Dendritic cell treated with granulocyte-macrophage colony-stimulating factor and Interleukin-4, amounts not matched to agents 40 ng/mL and 50 ng/mL, for 4 days (primary cell): ENCODE measurements around the gene STARD9.

ENCODE experiments used
- H3K27ac Mint-ChIP-seq: one replicate; pipeline ENCODE4 v1.8.0; 2022; ENCODE audit warnings: mild to moderate bottlenecking, mixed read lengths
- H3K27me3 Mint-ChIP-seq: one replicate; pipeline ENCODE4 v1.8.0; 2022; ENCODE audit warnings: mild to moderate bottlenecking, mixed read lengths
- H3K36me3 Mint-ChIP-seq: one replicate; pipeline ENCODE4 v1.8.0; 2022; ENCODE audit warnings: low read depth, mixed read lengths
- H3K4me1 Mint-ChIP-seq: one replicate; pipeline ENCODE4 v1.8.0; 2022; ENCODE audit warnings: low read depth, mixed read lengths
- H3K4me3 Mint-ChIP-seq: one replicate; pipeline ENCODE4 v1.8.0; 2022; ENCODE audit warnings: mild to moderate bottlenecking, moderate library complexity, mixed read lengths
- H3K9me3 Mint-ChIP-seq: one replicate; pipeline ENCODE4 v1.8.0; 2022; ENCODE audit warnings: mixed read lengths
- intact Hi-C: fragments of 100-400 bp; cut with micrococcal nuclease; formaldehyde crosslinking; loops from one replicate; pipeline ENCODE4 v1.15.0; 2022

Gene STARD9

DNA sequence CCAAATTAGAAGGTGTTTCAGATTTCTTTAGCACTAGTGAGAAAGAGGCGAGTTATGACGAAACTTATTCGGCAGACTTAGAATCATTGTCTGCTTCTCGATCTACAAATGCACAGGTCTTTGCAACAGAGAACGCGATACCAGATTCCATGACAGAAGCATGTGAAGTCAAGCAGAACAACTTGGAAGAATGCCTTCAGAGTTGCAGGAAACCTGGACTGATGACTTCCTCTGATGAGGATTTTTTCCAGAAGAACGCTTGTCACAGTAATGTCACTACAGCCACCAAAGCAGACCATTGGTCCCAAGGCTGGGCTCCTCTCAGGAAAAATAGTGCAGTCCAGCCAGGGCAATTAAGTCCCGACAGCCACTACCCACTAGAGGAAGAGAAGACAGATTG is 110.9 kb downstream of the STARD9 start:
- no peaks in the 10 kb centered on the region for H3K4me1 Mint-ChIP-seq
- intact Hi-C loops: no loop called here
- no peak overlapping the region for H3K4me3 Mint-ChIP-seq
- no peaks in the 10 kb centered on the region for H3K9me3 Mint-ChIP-seq
- peaks cover 15% of the 10 kb centered on the region for H3K36me3 Mint-ChIP-seq
- H3K27me3 Mint-ChIP-seq: no peaks in the 10 kb centered on the region
- H3K27ac Mint-ChIP-seq: no peak overlapping the region

DNA sequence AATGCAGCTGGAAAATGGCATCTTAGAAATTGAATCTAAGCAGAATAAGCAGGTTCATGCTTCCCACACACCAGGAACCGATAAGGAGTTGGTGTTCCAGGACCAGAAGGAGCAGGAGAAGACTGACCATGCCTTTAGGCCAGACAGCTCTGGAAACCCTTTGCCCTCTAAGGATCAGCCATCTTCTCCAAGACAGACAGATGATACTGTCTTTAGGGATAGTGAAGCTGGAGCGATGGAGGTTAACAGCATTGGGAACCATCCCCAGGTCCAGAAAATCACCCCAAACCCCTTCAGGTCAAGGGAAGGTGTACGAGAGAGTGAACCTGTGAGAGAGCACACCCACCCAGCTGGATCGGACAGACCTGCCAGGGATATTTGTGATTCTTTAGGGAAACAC is 112.3 kb downstream of the STARD9 start:
- H3K4me1 Mint-ChIP-seq: no peaks in the 10 kb centered on the region
- no peaks in the 10 kb centered on the region for H3K27me3 Mint-ChIP-seq
- intact Hi-C loops: no loop called here
- H3K4me3 Mint-ChIP-seq: no peak overlapping the region
- no peak overlapping the region for H3K27ac Mint-ChIP-seq
- no peaks in the 10 kb centered on the region for H3K9me3 Mint-ChIP-seq
- peaks cover 5% of the 10 kb centered on the region for H3K36me3 Mint-ChIP-seq

DNA sequence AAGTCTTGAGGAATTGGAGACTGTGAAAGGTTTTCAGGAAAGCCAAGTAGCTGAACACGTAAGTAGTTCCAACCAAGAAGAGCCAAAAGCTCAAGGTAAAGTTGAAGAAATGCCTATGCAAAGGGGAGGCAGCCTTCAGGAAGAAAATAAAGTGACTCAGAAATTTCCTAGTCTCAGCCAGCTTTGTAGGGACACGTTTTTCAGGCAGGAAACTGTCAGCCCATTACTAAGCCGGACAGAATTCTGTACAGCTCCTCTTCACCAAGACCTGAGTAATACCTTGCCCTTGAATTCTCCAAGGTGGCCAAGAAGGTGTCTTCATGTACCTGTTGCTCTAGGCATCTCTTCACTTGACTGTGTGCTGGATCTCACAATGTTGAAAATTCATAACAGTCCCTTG is 112.9 kb downstream of the STARD9 start:
- H3K4me3 Mint-ChIP-seq: no peak overlapping the region

DNA sequence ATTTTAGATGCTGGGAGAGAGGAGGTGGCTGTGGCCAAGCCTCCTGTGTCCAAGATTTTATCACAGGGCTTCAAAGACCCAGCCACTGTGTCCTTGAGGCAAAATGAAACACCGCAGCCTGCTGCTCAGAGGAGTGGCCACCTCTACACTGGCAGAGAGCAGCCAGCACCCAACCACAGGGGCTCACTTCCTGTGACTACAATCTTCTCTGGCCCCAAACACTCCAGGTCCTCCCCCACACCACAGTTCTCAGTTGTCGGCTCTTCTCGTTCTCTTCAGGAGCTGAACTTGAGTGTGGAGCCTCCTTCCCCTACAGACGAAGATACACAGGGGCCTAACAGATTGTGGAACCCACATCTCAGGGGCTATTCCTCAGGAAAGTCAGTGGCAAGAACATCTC is 115.9 kb downstream of the STARD9 start:
- intact Hi-C loops: no loop called here
- H3K27ac Mint-ChIP-seq: no peak overlapping the region
- peaks cover under 1% of the 10 kb centered on the region for H3K4me1 Mint-ChIP-seq
- no peaks in the 10 kb centered on the region for H3K9me3 Mint-ChIP-seq
- H3K27me3 Mint-ChIP-seq: no peaks in the 10 kb centered on the region
- peaks cover 6% of the 10 kb centered on the region for H3K36me3 Mint-ChIP-seq
- no peak overlapping the region for H3K4me3 Mint-ChIP-seq

More for the DNA sequence above, 112.9 kb downstream of the STARD9 start:
- no peaks in the 10 kb centered on the region for H3K27me3 Mint-ChIP-seq
- no peaks in the 10 kb centered on the region for H3K36me3 Mint-ChIP-seq
- H3K9me3 Mint-ChIP-seq: no peaks in the 10 kb centered on the region
- intact Hi-C loops: no loop called here
- no peaks in the 10 kb centered on the region for H3K4me1 Mint-ChIP-seq
- H3K27ac Mint-ChIP-seq: no peak overlapping the region

- Mint-ChIP-seq H3K4me1 (peaks cover 5% of the 10 kb centered on the region), H3K36me3 (peaks cover 6% of the 10 kb centered on the region), H3K9me3 (no peaks in the 10 kb centered on the region), H3K4me3 (no peak overlapping the region), H3K27ac (no peak overlapping the region), H3K27me3 (no peaks in the 10 kb centered on the region)
- intact Hi-C loops: no loop called here
Observed at GRCh38 chr15:42691770-42692169, 116.4 kb downstream of the STARD9 start.

DNA sequence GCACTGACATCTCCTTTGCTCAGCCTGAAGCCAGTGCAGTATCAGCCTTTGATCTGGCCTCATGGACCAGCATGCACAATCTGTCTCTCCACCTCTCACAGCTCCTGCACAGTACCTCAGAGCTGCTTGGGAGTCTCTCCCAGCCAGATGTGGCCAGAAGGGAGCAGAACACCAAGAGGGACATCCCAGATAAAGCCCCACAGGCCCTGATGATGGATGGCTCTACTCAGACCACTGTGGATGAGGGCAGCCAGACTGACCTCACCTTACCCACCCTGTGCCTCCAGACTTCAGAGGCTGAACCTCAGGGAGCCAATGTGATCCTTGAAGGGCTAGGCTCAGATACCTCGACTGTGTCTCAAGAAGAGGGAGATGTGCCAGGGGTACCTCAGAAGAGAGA is 117.1 kb downstream of the STARD9 start:
- Mint-ChIP-seq H3K27me3 (no peaks in the 10 kb centered on the region), H3K36me3 (peaks cover 6% of the 10 kb centered on the region), H3K4me3 (no peak overlapping the region), H3K27ac (no peak overlapping the region), H3K9me3 (no peaks in the 10 kb centered on the region), H3K4me1 (peaks cover 5% of the 10 kb centered on the region)
- intact Hi-C loops: no loop called here

DNA sequence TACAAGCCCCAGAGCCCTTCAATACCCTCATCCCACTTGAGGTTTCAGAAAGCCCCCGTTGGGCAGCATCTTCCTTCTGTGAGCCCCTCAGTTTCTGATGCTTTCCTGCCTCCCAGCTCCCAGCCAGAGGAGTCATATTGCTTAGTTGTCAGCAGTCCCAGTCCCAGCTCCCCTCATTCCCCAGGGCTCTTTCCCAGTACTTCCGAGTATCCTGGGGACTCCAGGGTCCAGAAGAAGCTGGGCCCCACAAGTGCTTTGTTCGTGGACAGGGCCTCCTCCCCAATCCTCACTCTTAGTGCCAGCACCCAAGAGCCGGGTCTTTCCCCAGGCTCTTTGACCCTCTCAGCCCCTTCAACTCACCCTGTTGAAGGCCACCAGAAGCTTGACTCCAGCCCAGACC is 117.6 kb downstream of the STARD9 start:
- Mint-ChIP-seq H3K9me3 (no peaks in the 10 kb centered on the region), H3K27ac (no peak overlapping the region), H3K4me1 (peaks cover 5% of the 10 kb centered on the region), H3K4me3 (no peak overlapping the region), H3K36me3 (peaks cover 6% of the 10 kb centered on the region), H3K27me3 (no peaks in the 10 kb centered on the region)
- intact Hi-C loops: no loop called here

DNA sequence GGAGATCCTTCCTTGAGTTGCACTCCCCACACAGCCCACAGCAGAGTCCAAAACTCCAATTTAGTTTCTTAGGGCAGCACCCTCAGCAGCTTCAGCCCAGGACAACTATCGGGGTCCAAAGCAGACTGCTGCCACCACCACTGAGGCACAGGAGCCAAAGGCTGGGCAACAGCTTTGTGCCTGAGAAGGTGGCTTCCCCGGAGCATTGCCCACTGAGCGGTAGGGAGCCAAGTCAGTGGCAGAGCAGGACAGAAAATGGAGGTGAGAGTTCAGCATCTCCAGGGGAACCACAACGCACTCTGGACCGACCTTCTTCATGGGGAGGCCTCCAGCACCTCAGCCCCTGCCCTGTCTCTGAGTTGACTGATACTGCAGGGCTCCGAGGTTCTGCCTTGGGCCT is 118.1 kb downstream of the STARD9 start:
- intact Hi-C loops: no loop called here
- H3K27ac Mint-ChIP-seq: no peak overlapping the region
- no peaks in the 10 kb centered on the region for H3K27me3 Mint-ChIP-seq
- H3K4me1 Mint-ChIP-seq: peaks cover 5% of the 10 kb centered on the region
- no peaks in the 10 kb centered on the region for H3K9me3 Mint-ChIP-seq
- peaks cover 6% of the 10 kb centered on the region for H3K36me3 Mint-ChIP-seq
- no peak overlapping the region for H3K4me3 Mint-ChIP-seq

GRCh38 chr15:42693942-42694341 is 118.5 kb downstream of the STARD9 start:
- H3K9me3 Mint-ChIP-seq: no peaks in the 10 kb centered on the region
- peaks cover 6% of the 10 kb centered on the region for H3K36me3 Mint-ChIP-seq
- intact Hi-C loops: no loop called here
- no peaks in the 10 kb centered on the region for H3K27me3 Mint-ChIP-seq
- H3K27ac Mint-ChIP-seq: no peak overlapping the region
- no peak overlapping the region for H3K4me3 Mint-ChIP-seq
- H3K4me1 Mint-ChIP-seq: peaks cover 5% of the 10 kb centered on the region

DNA sequence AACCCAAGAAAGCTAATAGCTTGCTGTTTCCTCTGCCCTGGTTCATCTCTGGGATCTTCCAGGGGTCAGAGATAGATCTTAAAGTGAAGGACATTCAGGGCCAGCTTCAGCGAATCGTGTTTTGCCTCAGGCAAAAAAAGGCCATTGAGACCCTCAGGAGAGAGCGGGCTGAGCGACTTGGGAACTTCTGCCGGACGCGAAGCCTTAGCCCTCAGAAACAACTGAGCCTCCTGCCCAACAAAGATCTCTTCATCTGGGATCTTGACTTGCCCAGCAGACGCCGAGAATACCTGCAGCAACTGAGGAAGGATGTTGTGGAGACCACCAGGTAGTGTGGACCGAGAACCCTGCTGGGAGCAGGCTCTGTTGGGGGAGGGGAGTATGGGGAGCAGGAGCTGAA is 119.0 kb downstream of the STARD9 start:
- Mint-ChIP-seq H3K4me3 (no peak overlapping the region), H3K9me3 (no peaks in the 10 kb centered on the region), H3K36me3 (peaks cover 6% of the 10 kb centered on the region), H3K27me3 (no peaks in the 10 kb centered on the region), H3K27ac (no peak overlapping the region), H3K4me1 (peaks cover 5% of the 10 kb centered on the region)
- intact Hi-C loops: no loop called here

GRCh38 chr15:42695527-42696071 is 120.2 kb downstream of the STARD9 start:
- intact Hi-C loops: no loop called here
- Mint-ChIP-seq H3K27ac (no peak overlapping the region), H3K27me3 (no peaks in the 10 kb centered on the region), H3K4me1 (peaks cover 5% of the 10 kb centered on the region), H3K36me3 (peaks cover 6% of the 10 kb centered on the region), H3K4me3 (no peak overlapping the region), H3K9me3 (no peaks in the 10 kb centered on the region)

- intact Hi-C loops: no loop called here
- Mint-ChIP-seq H3K4me1 (peaks cover 5% of the 10 kb centered on the region), H3K4me3 (no peak overlapping the region), H3K9me3 (no peaks in the 10 kb centered on the region), H3K36me3 (peaks cover 6% of the 10 kb centered on the region), H3K27me3 (no peaks in the 10 kb centered on the region), H3K27ac (no peak overlapping the region)
Observed at GRCh38 chr15:42696626-42697025, 121.2 kb downstream of the STARD9 start.

DNA sequence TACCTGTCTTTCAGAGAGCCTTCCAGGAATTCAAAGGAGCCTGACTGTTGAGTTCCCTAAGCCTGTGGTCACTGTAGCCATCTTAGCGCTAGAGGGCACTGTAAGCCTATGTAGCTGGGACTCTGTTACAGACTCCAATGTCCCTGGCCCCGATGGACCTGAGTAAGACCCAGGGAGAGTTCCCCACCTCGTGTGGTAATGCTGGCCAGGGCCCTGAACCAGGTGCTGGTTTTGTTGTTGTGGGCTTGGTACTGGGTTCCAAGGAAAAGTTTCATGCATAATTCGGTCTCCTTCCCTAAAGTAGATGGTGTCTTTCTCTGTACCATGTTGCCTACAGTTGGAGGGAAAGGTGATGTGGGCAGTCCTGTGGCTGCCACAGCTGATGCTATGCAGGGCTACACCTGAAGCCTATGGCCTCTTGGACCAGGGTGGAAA is 129.1 kb downstream of the STARD9 start:
- H3K36me3 Mint-ChIP-seq: no peaks in the 10 kb centered on the region
- intact Hi-C loops: loop anchor here (1.0 to 10.0 kb wide), 3 partner anchors 222 to 490 kb away; no protein-coding TSS in a partner anchor
- no peak overlapping the region for H3K4me3 Mint-ChIP-seq
- no peaks in the 10 kb centered on the region for H3K4me1 Mint-ChIP-seq
- no peaks in the 10 kb centered on the region for H3K27me3 Mint-ChIP-seq
- H3K9me3 Mint-ChIP-seq: no peaks in the 10 kb centered on the region
- H3K27ac Mint-ChIP-seq: no peak overlapping the region

DNA sequence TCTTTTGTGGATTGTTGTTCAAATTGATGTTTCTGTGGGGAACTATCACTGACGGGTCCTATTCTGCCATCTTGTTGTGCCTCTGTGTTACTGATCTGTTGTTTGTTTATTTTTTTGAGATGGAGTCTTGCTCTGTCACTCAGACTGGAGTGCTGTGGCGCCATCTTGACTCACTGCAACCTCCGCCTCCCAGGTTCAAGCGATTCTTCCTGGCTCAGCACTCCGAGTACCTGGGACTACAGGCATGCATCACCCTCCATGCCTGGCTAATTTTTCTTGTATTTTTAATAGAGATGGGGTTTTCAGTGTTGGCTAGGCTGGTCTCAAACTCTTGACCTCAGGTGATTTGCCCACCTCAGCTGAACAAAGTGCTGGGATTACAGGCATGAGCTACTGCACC is 129.9 kb downstream of the STARD9 start:
- no peaks in the 10 kb centered on the region for H3K36me3 Mint-ChIP-seq
- intact Hi-C loops: loop anchor here (10.0 kb wide), 1 partner anchor 489 kb away; no protein-coding TSS in a partner anchor
- no peak overlapping the region for H3K4me3 Mint-ChIP-seq
- no peak overlapping the region for H3K27ac Mint-ChIP-seq
- no peaks in the 10 kb centered on the region for H3K9me3 Mint-ChIP-seq
- H3K4me1 Mint-ChIP-seq: no peaks in the 10 kb centered on the region
- no peaks in the 10 kb centered on the region for H3K27me3 Mint-ChIP-seq

- no peak overlapping the region for H3K4me3 Mint-ChIP-seq
- intact Hi-C loops: loop anchor here (10.0 kb wide), 1 partner anchor 488 kb away; no protein-coding TSS in a partner anchor
- H3K36me3 Mint-ChIP-seq: no peaks in the 10 kb centered on the region
- no peak overlapping the region for H3K27ac Mint-ChIP-seq
- H3K9me3 Mint-ChIP-seq: no peaks in the 10 kb centered on the region
- H3K4me1 Mint-ChIP-seq: no peaks in the 10 kb centered on the region
- no peaks in the 10 kb centered on the region for H3K27me3 Mint-ChIP-seq
Observed at GRCh38 chr15:42707068-42707467, 131.7 kb downstream of the STARD9 start.
